H9 (cell line): ENCODE data around the gene ZNF622. TPM values are rescaled to one million over a fixed set of nuclear protein-coding genes. Genes with fewer than 3 reads are reported as not detected.

Experiments
- DNase-seq: peaks from one replicate; pipeline ENCODE4 v3.0.0-alpha.2; 2017
- H2AFZ ChIP-seq: one replicate; pipeline ENCODE4 v1.6.1; 2013; ENCODE audit warnings: mild to moderate bottlenecking, low read length, control low read depth, moderate library complexity
- H2AK5ac ChIP-seq: 2 replicates; pipeline ENCODE4 v1.6.1; 2013; ENCODE audit warnings: low read length, control low read depth, mixed read lengths; ENCODE audit not compliant: insufficient read length
- H2BK120ac ChIP-seq: one replicate; pipeline ENCODE4 v1.6.1; 2013; ENCODE audit warnings: low read depth, mild to moderate bottlenecking, low read length, control low read depth, inconsistent platforms; ENCODE audit not compliant: poor library complexity, severe bottlenecking
- H2BK12ac ChIP-seq: 2 replicates; pipeline ENCODE4 v1.6.1; 2013; ENCODE audit warnings: low read length, control low read depth, mixed read lengths, low read depth; ENCODE audit not compliant: insufficient read length
- H2BK15ac ChIP-seq: 2 replicates; pipeline ENCODE4 v1.6.1; 2013; ENCODE audit warnings: low read depth, low read length, control low read depth
- H2BK20ac ChIP-seq: one replicate; pipeline ENCODE4 v1.6.1; 2013; ENCODE audit warnings: low read depth, mild to moderate bottlenecking, low read length, control low read depth, inconsistent platforms; ENCODE audit not compliant: poor library complexity, severe bottlenecking
- H2BK5ac ChIP-seq: 2 replicates; pipeline ENCODE4 v1.6.1; 2013; ENCODE audit warnings: low read length, control low read depth, mixed read lengths; ENCODE audit not compliant: insufficient read length
- H3K14ac ChIP-seq: 2 replicates; pipeline ENCODE4 v1.6.1; 2013; ENCODE audit warnings: low read length, control low read depth; ENCODE audit not compliant: insufficient read depth
- H3K18ac ChIP-seq: 2 replicates; pipeline ENCODE4 v1.6.1; 2013; ENCODE audit warnings: low read depth, mild to moderate bottlenecking, mixed read lengths, low read length, control low read depth; ENCODE audit not compliant: insufficient read length
- H3K23ac ChIP-seq: 2 replicates; pipeline ENCODE4 v1.6.1; 2013; ENCODE audit warnings: low read length, control low read depth, mixed read lengths, low read depth; ENCODE audit not compliant: insufficient read length
- H3K23me2 ChIP-seq: 2 replicates; pipeline ENCODE4 v1.6.1; 2013; ENCODE audit warnings: low read depth, mild to moderate bottlenecking, mixed read lengths, low read length, control low read depth; ENCODE audit not compliant: insufficient read length, poor library complexity, severe bottlenecking
- H3K27ac ChIP-seq: 2 replicates; pipeline ENCODE4 v1.5.1; 2013; ENCODE audit warnings: low read length, control low read depth, mixed read lengths, low read depth; ENCODE audit not compliant: insufficient read length
- H3K27me3 ChIP-seq: 2 replicates; pipeline ENCODE4 v1.6.1; 2013; ENCODE audit warnings: low read length, control low read depth, inconsistent platforms; ENCODE audit not compliant: insufficient read depth
- H3K4ac ChIP-seq: 2 replicates; pipeline ENCODE4 v1.6.1; 2013; ENCODE audit warnings: low read depth, mild to moderate bottlenecking, control low read depth, inconsistent platforms, low read length, moderate library complexity
- H3K4me1 ChIP-seq: 2 replicates; pipeline ENCODE4 v1.6.1; 2013; ENCODE audit warnings: low read length, control low read depth, inconsistent platforms; ENCODE audit not compliant: insufficient read depth
- H3K4me2 ChIP-seq: 2 replicates; pipeline ENCODE4 v1.6.1; 2013; ENCODE audit warnings: low read length, control low read depth, mixed read lengths; ENCODE audit not compliant: insufficient read length, insufficient read depth
- H3K56ac ChIP-seq: 2 replicates; pipeline ENCODE4 v1.6.1; 2013; ENCODE audit warnings: low read depth, mild to moderate bottlenecking, mixed read lengths, low read length, control low read depth; ENCODE audit not compliant: insufficient read length
- H3K79me1 ChIP-seq: 2 replicates; pipeline ENCODE4 v1.6.1; 2013; ENCODE audit warnings: low read depth, mild to moderate bottlenecking, moderate library complexity, low read length, control low read depth, inconsistent platforms; ENCODE audit not compliant: insufficient read depth, poor library complexity, severe bottlenecking
- H3K79me2 ChIP-seq: 2 replicates; pipeline ENCODE4 v1.6.1; 2013; ENCODE audit warnings: low read length, control low read depth, inconsistent platforms; ENCODE audit not compliant: insufficient read depth
- H3K9ac ChIP-seq: 2 replicates; pipeline ENCODE4 v1.6.1; 2013; ENCODE audit warnings: low read length, control low read depth, mixed read lengths; ENCODE audit not compliant: insufficient read length; ENCODE audit errors: extremely low read depth
- H3K9me3 ChIP-seq: one replicate; pipeline ENCODE4 v1.6.1; 2013; ENCODE audit warnings: low read depth, low read length, inconsistent platforms; ENCODE audit not compliant: control insufficient read depth
- H3T11ph ChIP-seq: one replicate; pipeline ENCODE4 v1.6.1; 2013; ENCODE audit warnings: mild to moderate bottlenecking, low read length, control low read depth, inconsistent platforms
- H4K20me1 ChIP-seq: one replicate; pipeline ENCODE4 v1.6.1; 2013; ENCODE audit not compliant: control insufficient read depth, insufficient read length, insufficient read depth
- H4K5ac ChIP-seq: 2 replicates; pipeline ENCODE4 v1.6.1; 2013; ENCODE audit warnings: low read depth, mild to moderate bottlenecking, mixed read lengths, low read length, control low read depth; ENCODE audit not compliant: insufficient read length
- H4K8ac ChIP-seq: replicated peaks from 2 replicates; pipeline ENCODE4 v1.6.1; 2013; ENCODE audit warnings: low read length, control low read depth, mixed read lengths, low read depth; ENCODE audit not compliant: insufficient read length
- H4K91ac ChIP-seq: 2 replicates; pipeline ENCODE4 v1.6.1; 2013; ENCODE audit warnings: low read depth, mild to moderate bottlenecking, moderate library complexity, mixed read lengths, low read length, control low read depth; ENCODE audit not compliant: insufficient read length
- H3K27ac Mint-ChIP-seq, 3 experiments: 2 replicates in 2 of 3; 3 replicates in 1 of 3; pipeline ENCODE4 v1.8.0; 2020 to 2021; ENCODE audit warnings: mixed read lengths in 3 of 3, mild to moderate bottlenecking in 1 of 3, moderate library complexity in 1 of 3
- H3K27me3 Mint-ChIP-seq: 2 replicates; pipeline ENCODE4 v1.8.0; 2021; ENCODE audit warnings: low read depth, mild to moderate bottlenecking, moderate library complexity, mixed read lengths
- H3K36me3 Mint-ChIP-seq, 3 experiments: 2 replicates in 2 of 3; 3 replicates in 1 of 3; pipeline ENCODE4 v1.8.0; 2020 to 2021; ENCODE audit warnings: low read depth in 3 of 3, mixed read lengths in 3 of 3; ENCODE audit not compliant: insufficient read depth in 1 of 3
- H3K4me1 Mint-ChIP-seq, 2 experiments: 2 replicates each; pipeline ENCODE4 v1.8.0; 2020; ENCODE audit warnings: mixed read lengths in 2 of 2
- H3K4me3 Mint-ChIP-seq, 2 experiments: 2 replicates in 1 of 2; 3 replicates in 1 of 2; pipeline ENCODE4 v1.8.0; 2020 to 2021; ENCODE audit warnings: mild to moderate bottlenecking in 2 of 2, mixed read lengths in 2 of 2, moderate library complexity in 1 of 2
- H3K9me3 Mint-ChIP-seq, 2 experiments: 2 replicates in 1 of 2; 3 replicates in 1 of 2; pipeline ENCODE4 v1.8.0; 2020; ENCODE audit warnings: mild to moderate bottlenecking in 2 of 2, mixed read lengths in 2 of 2, moderate library complexity in 1 of 2
- WGBS: extraction: QIAGEN DNeasy Blood & Tissue Kit; methylation state at CpG from one replicate; pipeline ENCODE4 v1.1.7; 2013; ENCODE audit warnings: missing lambda C conversion rate, low lambda C conversion rate, mixed read lengths; ENCODE audit not compliant: insufficient read length; ENCODE audit errors: extremely low coverage; 5-methylcytosine and 5-hydroxymethylcytosine counted together
- total RNA-seq: library from RNA; stranded (reverse); gene quantifications from 2 replicates; pipeline ENCODE4 v1.2.1, GENCODE V29; 2021
- TF ChIP-seq, protein P1 (sequence below): fragments of 200-600 bp; sonication (generic); conservative IDR thresholded peaks from 3 replicates; pipeline ENCODE4 v1.8.0; 2021; ENCODE audit warnings: antibody characterized with exemption, mild to moderate bottlenecking

ZNF622 gene
- total RNA-seq, 1 experiment from 2014 or later: 42.2 TPM

DNA sequence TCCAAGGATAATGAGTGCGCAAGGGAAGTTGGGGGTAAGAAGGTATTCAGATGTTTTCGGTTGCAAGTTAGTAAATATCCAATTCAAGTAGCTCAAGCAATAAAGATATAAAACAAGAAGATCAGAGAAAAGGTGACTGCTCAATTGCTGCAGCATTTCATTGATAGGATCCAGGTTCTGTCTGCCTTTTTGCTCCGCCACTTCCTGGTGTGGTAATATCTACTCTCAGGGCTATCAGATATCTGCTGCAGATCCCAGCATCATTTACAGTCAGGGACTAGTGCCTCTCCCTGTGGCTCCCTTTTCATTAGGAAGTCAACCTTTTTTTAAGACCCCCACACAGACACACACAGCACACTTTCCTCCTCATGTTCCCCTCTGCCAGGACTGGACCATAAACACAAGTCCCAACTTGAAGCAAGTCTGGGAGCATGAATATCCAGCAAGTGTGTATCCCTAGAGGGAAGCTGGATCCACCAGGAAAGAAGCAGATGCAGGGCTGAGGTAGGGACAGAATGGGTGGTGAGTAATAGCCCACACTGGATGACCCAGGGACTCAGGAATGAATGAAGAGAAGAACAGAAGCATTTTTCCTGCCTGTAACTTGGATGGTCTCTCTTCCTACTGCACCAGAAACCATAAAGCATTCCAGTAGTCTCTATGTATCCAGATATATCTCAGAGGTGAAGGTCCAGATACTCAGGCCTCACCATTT lies 53.7 kb downstream of the ZNF622 start:
- Histone ChIP-seq H3K27ac (no peak overlapping the region), H3K23ac (no peak overlapping the region), H3K9ac (no peak overlapping the region), H3K79me1 (no peaks in the 10 kb centered on the region), H3K9me3 (no peaks in the 10 kb centered on the region), H4K8ac (no peak overlapping the region), H2AK5ac (no peak overlapping the region), H3K56ac (no peak overlapping the region), H2AFZ (no peak overlapping the region), H3K79me2 (no peaks in the 10 kb centered on the region), H3T11ph (no peak overlapping the region), H3K27me3 (no peaks in the 10 kb centered on the region), H3K23me2 (no peaks in the 10 kb centered on the region), H2BK120ac (no peak overlapping the region), H4K5ac (no peak overlapping the region), H3K18ac (no peak overlapping the region), H4K91ac (no peak overlapping the region), H3K4me1 (no peaks in the 10 kb centered on the region), H3K14ac (no peak overlapping the region), H3K4me2 (no peak overlapping the region), H4K20me1 (no peaks in the 10 kb centered on the region), H3K4ac (no peak overlapping the region), H2BK20ac (no peak overlapping the region), H2BK15ac (no peak overlapping the region), H2BK5ac (no peak overlapping the region), H2BK12ac (no peak overlapping the region)
- Mint-ChIP-seq H3K27me3 (no peaks in the 10 kb centered on the region), H3K4me3 (no peak overlapping the region), H3K36me3 (no peaks in the 10 kb centered on the region; a peak in 1 of 7 replicates), H3K27ac (no peak overlapping the region; a peak in 1 of 7 replicates), H3K9me3 (no peaks in the 10 kb centered on the region), H3K4me1 (peaks cover 0 to 3% of the 10 kb centered on the region in 2 experiments; a peak in 2 of 4 replicates)
- WGBS: no CpG with 5 or more reads among the region's 3 CpGs
- TF ChIP-seq, protein P1, sequence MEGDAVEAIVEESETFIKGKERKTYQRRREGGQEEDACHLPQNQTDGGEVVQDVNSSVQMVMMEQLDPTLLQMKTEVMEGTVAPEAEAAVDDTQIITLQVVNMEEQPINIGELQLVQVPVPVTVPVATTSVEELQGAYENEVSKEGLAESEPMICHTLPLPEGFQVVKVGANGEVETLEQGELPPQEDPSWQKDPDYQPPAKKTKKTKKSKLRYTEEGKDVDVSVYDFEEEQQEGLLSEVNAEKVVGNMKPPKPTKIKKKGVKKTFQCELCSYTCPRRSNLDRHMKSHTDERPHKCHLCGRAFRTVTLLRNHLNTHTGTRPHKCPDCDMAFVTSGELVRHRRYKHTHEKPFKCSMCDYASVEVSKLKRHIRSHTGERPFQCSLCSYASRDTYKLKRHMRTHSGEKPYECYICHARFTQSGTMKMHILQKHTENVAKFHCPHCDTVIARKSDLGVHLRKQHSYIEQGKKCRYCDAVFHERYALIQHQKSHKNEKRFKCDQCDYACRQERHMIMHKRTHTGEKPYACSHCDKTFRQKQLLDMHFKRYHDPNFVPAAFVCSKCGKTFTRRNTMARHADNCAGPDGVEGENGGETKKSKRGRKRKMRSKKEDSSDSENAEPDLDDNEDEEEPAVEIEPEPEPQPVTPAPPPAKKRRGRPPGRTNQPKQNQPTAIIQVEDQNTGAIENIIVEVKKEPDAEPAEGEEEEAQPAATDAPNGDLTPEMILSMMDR: no peak
- DNase-seq: no peak
